BE2C (cell line): ENCODE results near the gene ARHGAP27.

Experiments used
- DNase-seq: peaks from one replicate; pipeline ENCODE4 v3.0.0-alpha.2; 2020
- H3K27me3 ChIP-seq: fragments of 250-450 bp; sonication (Bioruptor Pico); 2 replicates; pipeline ENCODE4 v1.5.1; 2020; ENCODE audit warnings: mild to moderate bottlenecking
- H3K36me3 ChIP-seq: fragments of 250-450 bp; sonication (Bioruptor Pico); 2 replicates; pipeline ENCODE4 v1.5.1; 2020; ENCODE audit warnings: mild to moderate bottlenecking
- H3K4me1 ChIP-seq: fragments of 250-450 bp; sonication (Bioruptor Pico); 2 replicates; pipeline ENCODE4 v1.5.1; 2020
- H3K4me3 ChIP-seq: 2 replicates; pipeline ENCODE4 v1.5.1; 2011; ENCODE audit warnings: low read depth, low read length
- H3K9me3 ChIP-seq: fragments of 250-450 bp; sonication (Bioruptor Pico); 2 replicates; pipeline ENCODE4 v1.5.1; 2020
- CTCF ChIP-seq: IDR thresholded peaks from 2 replicates; pipeline ENCODE4 v1.5.1; 2012; ENCODE audit warnings: mild to moderate bottlenecking, low read depth, low read length

The ARHGAP27 gene

GRCh38 chr17:45430738-45431530 is 1.7 kb downstream of the ARHGAP27 start:
- no peak for DNase-seq
- TF ChIP-seq CTCF, result no peak
- Histone ChIP-seq H3K4me3 (peak overlapping the region; percentile 30; the same call in 1 of the 2 replicates), H3K9me3 (no peaks in the 10 kb centered on the region), H3K27me3 (peaks cover 45% of the 10 kb centered on the region), H3K36me3 (no peaks in the 10 kb centered on the region), H3K4me1 (peaks cover 3% of the 10 kb centered on the region)

DNA sequence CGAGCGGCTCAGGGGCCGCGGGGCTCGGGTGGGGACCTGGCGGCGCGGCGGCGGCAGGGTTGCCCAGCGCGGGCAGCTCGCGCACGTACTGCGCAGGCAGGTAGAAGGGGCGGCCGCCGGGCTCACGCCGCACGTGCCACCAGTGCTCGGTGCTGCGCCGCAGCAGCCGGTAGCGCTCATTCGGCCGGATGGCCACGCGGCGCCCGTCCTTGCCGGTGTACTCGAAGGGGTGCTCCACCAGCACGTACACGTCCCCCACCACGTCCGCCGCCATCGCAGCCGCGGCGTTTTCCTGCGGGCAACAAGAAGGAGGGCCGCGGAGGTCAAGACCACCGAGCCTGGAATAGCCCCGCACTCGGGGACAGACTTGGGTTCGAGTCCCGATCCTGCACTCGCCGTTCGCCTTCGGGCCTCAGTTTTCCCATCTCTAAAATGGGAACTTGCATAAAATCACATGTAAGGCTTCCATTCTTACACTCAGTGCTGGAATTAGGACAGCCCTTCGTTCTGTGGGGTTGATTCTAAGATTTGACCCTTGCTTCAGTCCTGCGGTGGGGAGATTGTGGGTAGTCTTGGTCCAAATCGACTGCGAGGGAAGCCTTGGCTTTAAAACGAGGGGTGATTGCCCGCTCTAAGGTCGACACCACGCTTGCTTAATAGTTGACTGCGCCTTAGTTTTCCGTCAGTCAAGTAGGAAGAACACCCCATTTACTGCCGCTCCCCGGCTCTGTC is 2.5 kb downstream of the ARHGAP27 start:
- Histone ChIP-seq H3K36me3 (no peaks in the 10 kb centered on the region), H3K4me1 (peaks cover 3% of the 10 kb centered on the region; the same call in 1 of the 2 replicates), H3K27me3 (peaks cover 45% of the 10 kb centered on the region), H3K9me3 (no peaks in the 10 kb centered on the region), H3K4me3 (no peak overlapping the region)
- no peak for TF ChIP-seq CTCF
- DNase-seq, result no peak

GRCh38 chr17:45429339-45430005 is 3.2 kb downstream of the ARHGAP27 start:
- no peak for DNase-seq
- Histone ChIP-seq H3K36me3 (no peaks in the 10 kb centered on the region), H3K9me3 (no peaks in the 10 kb centered on the region), H3K4me1 (peaks cover 3% of the 10 kb centered on the region; the same call in 1 of the 2 replicates), H3K4me3 (no peak overlapping the region), H3K27me3 (peaks cover 45% of the 10 kb centered on the region)
- no peak for TF ChIP-seq CTCF

DNA sequence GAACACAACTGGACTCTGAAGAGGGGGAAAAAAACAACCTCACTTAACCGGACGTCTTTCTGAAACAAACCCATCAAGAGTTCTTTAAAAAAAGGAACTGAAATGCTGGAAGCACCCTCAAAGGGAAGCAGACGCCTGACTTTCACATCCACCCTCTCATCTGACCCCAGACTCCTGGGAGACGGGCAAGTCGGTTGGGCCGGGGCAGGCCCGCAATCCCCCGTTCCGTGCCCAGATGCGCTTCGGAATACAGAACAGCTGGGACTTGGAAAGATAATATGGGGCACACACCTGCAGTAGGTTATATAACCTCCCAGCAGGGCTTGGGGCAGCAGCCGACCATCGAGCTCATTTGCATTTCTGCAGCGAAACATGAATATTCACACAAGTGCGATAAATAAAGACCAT is 3.7 kb downstream of the ARHGAP27 start:
- TF ChIP-seq CTCF, result no peak
- Histone ChIP-seq H3K9me3 (no peaks in the 10 kb centered on the region), H3K4me3 (no peak overlapping the region), H3K36me3 (no peaks in the 10 kb centered on the region), H3K4me1 (peaks cover 3% of the 10 kb centered on the region; the same call in 1 of the 2 replicates), H3K27me3 (peaks cover 45% of the 10 kb centered on the region)
- no peak for DNase-seq

GRCh38 chr17:45428050-45428617 is 4.5 kb downstream of the ARHGAP27 start:
- Histone ChIP-seq H3K9me3 (no peaks in the 10 kb centered on the region), H3K36me3 (no peaks in the 10 kb centered on the region), H3K4me3 (peak overlapping the region; percentile 4; the same call in 1 of the 2 replicates), H3K27me3 (peaks cover 45% of the 10 kb centered on the region), H3K4me1 (peaks cover 3% of the 10 kb centered on the region; the same call in 1 of the 2 replicates)
- peak; percentile 87 for TF ChIP-seq CTCF
- peak; percentile 78 for DNase-seq
